Ishikawa (cell line): ENCODE measurements around the gene FBXO8.

Experiments used
- CEBPB ChIP-seq: IDR thresholded peaks from 2 replicates; pipeline ENCODE4 v1.6.1; 2012
- CREB1 ChIP-seq: IDR thresholded peaks from 2 replicates; pipeline ENCODE4 v1.6.1; 2012; ENCODE audit warnings: low read depth
- EGR1 ChIP-seq: IDR thresholded peaks from 2 replicates; pipeline ENCODE4 v1.6.1; 2012
- EP300 ChIP-seq: IDR thresholded peaks from 2 replicates; pipeline ENCODE4 v1.6.1; 2012; ENCODE audit warnings: borderline replicate concordance
- FOXM1 ChIP-seq: IDR thresholded peaks from 2 replicates; pipeline ENCODE4 v1.6.1; 2012; ENCODE audit warnings: low read depth, borderline replicate concordance
- NFIC ChIP-seq: IDR thresholded peaks from 2 replicates; pipeline ENCODE4 v1.6.1; 2012
- RAD21 ChIP-seq: IDR thresholded peaks from 2 replicates; pipeline ENCODE4 v1.6.1; 2012; ENCODE audit warnings: low read depth
- TAF1 ChIP-seq: IDR thresholded peaks from 2 replicates; pipeline ENCODE4 v1.6.1; 2012; ENCODE audit warnings: low read depth, mild to moderate bottlenecking
- TCF12 ChIP-seq: IDR thresholded peaks from 2 replicates; pipeline ENCODE4 v1.6.1; 2012; ENCODE audit warnings: low read depth
- TEAD4 ChIP-seq: IDR thresholded peaks from 2 replicates; pipeline ENCODE4 v1.6.1; 2012
- YY1 ChIP-seq: IDR thresholded peaks from 2 replicates; pipeline ENCODE4 v1.6.1; 2012; ENCODE audit warnings: low read depth
- ZBTB7A ChIP-seq: IDR thresholded peaks from 2 replicates; pipeline ENCODE4 v1.6.1; 2012; ENCODE audit warnings: low read depth
- TF ChIP-seq, protein P1 (sequence below): IDR thresholded peaks from 2 replicates; pipeline ENCODE4 v1.6.1; 2012; ENCODE audit warnings: low read depth, mild to moderate bottlenecking
- TF ChIP-seq, protein P2 (sequence below): IDR thresholded peaks from 2 replicates; pipeline ENCODE4 v1.6.1; 2012
- TF ChIP-seq, protein P3 (sequence below): IDR thresholded peaks from 2 replicates; pipeline ENCODE4 v1.6.1; 2012

FBXO8 gene

DNA sequence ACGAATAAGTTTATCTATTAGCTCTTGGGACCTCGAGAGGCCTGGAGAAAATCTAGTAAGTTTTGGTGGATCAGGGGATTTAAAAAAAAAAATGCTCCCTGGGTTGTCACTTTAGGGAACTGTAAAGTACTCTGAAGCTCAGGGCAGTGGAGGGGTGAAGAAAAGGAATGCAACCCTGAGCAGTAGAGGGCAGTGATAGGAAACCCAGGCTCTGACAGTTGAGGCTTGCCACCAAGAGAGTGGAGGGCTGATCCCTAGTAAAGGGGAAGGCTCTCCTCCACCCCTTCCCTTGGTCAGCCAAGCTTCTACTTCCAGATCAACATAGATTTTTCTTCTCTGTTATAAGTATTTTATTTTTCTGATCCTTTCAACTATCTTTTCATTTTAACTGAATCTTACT, 73.1 kb downstream of the FBXO8 start:
- TF ChIP-seq TCF12 (no peak), NFIC (no peak), YY1 (no peak), RAD21 (no peak), EGR1 (no peak), ZBTB7A (no peak), CREB1 (no peak), CEBPB (no peak), EP300 (no peak), TEAD4 (no peak), FOXM1 (no peak), TAF1 (no peak)
- TF ChIP-seq, protein P1, sequence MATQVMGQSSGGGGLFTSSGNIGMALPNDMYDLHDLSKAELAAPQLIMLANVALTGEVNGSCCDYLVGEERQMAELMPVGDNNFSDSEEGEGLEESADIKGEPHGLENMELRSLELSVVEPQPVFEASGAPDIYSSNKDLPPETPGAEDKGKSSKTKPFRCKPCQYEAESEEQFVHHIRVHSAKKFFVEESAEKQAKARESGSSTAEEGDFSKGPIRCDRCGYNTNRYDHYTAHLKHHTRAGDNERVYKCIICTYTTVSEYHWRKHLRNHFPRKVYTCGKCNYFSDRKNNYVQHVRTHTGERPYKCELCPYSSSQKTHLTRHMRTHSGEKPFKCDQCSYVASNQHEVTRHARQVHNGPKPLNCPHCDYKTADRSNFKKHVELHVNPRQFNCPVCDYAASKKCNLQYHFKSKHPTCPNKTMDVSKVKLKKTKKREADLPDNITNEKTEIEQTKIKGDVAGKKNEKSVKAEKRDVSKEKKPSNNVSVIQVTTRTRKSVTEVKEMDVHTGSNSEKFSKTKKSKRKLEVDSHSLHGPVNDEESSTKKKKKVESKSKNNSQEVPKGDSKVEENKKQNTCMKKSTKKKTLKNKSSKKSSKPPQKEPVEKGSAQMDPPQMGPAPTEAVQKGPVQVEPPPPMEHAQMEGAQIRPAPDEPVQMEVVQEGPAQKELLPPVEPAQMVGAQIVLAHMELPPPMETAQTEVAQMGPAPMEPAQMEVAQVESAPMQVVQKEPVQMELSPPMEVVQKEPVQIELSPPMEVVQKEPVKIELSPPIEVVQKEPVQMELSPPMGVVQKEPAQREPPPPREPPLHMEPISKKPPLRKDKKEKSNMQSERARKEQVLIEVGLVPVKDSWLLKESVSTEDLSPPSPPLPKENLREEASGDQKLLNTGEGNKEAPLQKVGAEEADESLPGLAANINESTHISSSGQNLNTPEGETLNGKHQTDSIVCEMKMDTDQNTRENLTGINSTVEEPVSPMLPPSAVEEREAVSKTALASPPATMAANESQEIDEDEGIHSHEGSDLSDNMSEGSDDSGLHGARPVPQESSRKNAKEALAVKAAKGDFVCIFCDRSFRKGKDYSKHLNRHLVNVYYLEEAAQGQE: no peak
- TF ChIP-seq, protein P2, sequence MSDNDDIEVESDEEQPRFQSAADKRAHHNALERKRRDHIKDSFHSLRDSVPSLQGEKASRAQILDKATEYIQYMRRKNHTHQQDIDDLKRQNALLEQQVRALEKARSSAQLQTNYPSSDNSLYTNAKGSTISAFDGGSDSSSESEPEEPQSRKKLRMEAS: no peak
- TF ChIP-seq, protein P3, sequence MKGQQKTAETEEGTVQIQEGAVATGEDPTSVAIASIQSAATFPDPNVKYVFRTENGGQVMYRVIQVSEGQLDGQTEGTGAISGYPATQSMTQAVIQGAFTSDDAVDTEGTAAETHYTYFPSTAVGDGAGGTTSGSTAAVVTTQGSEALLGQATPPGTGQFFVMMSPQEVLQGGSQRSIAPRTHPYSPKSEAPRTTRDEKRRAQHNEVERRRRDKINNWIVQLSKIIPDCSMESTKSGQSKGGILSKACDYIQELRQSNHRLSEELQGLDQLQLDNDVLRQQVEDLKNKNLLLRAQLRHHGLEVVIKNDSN: no peak

DNA sequence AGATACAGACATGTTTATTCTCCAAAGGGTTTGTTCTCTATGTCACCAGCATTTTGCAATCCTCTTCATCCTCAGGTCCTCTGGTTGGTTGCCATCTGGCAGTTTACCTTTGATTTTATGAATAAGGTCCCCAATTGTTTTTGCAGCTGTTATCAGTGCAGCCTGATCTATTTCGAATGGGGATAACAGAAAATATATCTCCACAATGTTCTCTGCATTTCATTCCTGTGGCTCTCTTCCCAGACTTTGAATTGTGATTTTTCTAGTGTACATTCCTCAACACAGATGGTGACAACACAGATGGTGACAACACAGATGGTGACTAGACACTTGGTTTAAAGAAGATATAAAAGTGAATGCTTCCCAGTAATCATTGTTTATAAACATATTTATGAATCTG, 74.1 kb downstream of the FBXO8 start:
- TF ChIP-seq TAF1 (no peak), EGR1 (no peak), EP300 (no peak), CEBPB (no peak), ZBTB7A (no peak), FOXM1 (no peak), CREB1 (no peak)
- TF ChIP-seq, protein P2: no peak
- TF ChIP-seq, protein P1: no peak

DNA sequence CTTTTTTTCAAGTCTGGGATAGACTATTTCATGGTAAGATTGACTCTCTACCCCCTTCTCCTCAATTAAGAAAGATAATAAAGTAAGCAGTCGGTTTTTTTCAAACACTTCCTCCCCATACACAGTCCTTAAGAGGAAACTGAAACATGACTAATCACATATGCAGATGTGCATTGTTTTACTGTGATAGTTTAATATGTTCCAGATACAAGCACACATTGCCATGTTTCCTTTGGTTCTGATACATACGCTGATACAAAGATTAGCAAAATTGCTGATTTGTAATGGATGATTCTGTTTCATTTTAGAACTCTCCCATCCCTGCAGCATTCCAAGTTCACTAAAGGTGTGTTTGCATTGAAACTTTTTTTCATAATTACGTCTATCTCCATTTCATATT, 76.1 kb downstream of the FBXO8 start:
- TF ChIP-seq RAD21: no peak
- TF ChIP-seq ZBTB7A: no peak
- no peak for TF ChIP-seq TEAD4
- TF ChIP-seq, protein P3: no peak
- no peak for TF ChIP-seq CEBPB
- TF ChIP-seq TAF1: no peak
- TF ChIP-seq EGR1: no peak
- no peak for TF ChIP-seq CREB1
- TF ChIP-seq, protein P1: no peak

DNA sequence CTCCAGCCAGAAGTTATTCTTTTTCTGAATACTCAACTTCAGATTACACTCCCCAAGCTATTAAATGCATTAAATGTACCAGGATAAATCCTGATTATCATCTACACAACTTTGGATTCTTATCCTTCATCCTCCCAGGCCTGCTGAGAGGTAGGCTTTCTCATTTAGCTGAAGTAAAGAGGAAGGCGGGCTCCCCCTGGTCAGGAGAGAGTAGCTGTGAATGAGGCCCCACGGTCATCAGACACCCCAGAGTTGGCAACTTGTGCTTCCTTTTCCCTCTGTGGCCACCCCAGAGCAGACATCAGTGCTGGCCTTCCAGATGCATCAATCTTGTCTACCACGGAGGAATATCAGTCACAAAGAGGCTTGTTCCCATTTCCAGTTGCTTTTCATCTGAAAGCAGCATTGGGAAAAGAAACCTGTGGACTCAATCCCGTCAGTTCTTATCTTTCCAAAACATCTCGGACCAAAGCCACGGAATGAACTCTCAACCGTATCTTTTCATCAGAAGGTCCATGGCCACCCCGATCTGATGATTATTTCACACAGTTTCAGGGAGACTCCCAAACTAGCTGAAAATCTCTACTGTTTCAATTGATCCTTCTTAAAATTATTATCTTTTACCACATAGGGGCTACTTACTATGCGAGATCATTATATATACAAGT, 79.2 kb downstream of the FBXO8 start:
- TF ChIP-seq, protein P1: no peak
- TF ChIP-seq TCF12: no peak
- no peak for TF ChIP-seq ZBTB7A
- TF ChIP-seq, protein P2: no peak
- no peak for TF ChIP-seq YY1
- TF ChIP-seq NFIC: no peak
- no peak for TF ChIP-seq TAF1
- no peak for TF ChIP-seq EGR1
